ENCODE measurements around the gene APOC1.

DNA sequence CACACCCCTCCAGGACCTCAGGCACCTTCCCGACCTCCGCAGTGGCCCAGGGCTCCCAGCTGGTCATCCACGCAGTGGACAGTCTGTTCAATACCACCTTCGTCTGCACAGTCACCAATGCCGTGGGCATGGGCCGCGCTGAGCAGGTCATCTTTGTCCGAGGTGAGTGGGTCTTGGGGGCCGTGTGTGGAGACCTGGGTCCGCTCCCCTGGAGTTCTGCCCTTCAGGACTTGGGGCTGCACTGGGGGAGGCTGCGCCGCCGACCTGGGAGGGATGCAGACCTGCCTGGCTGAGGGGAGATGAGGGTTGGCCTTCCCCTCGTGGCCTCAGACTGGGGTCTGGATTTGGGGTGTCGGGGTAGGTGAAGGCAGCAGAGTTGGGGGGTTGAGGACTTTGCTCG lies 40.1 kb upstream of the APOC1 start:
- TF ChIP-seq, protein P1, sequence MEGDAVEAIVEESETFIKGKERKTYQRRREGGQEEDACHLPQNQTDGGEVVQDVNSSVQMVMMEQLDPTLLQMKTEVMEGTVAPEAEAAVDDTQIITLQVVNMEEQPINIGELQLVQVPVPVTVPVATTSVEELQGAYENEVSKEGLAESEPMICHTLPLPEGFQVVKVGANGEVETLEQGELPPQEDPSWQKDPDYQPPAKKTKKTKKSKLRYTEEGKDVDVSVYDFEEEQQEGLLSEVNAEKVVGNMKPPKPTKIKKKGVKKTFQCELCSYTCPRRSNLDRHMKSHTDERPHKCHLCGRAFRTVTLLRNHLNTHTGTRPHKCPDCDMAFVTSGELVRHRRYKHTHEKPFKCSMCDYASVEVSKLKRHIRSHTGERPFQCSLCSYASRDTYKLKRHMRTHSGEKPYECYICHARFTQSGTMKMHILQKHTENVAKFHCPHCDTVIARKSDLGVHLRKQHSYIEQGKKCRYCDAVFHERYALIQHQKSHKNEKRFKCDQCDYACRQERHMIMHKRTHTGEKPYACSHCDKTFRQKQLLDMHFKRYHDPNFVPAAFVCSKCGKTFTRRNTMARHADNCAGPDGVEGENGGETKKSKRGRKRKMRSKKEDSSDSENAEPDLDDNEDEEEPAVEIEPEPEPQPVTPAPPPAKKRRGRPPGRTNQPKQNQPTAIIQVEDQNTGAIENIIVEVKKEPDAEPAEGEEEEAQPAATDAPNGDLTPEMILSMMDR (IDR thresholded peaks at IDR 0.05), result no peak
- no peak for TF ChIP-seq POLR2A (IDR thresholded peaks at IDR 0.05)
